CD1c-positive myeloid dendritic cell (primary cell): ENCODE measurements around the gene LRRIQ3.
A peak's percentile ranks its signal among the peaks of the same experiment; 100 is the strongest.
"Not testable (repeated sequence)": the region's sequence is repeated elsewhere in the genome, so short reads cannot be mapped to it uniquely, and the experiment has no call there.

Experiments
- DNase-seq: peaks from one replicate; pipeline ENCODE4 v3.0.0-alpha.2; 2016; ENCODE audit errors: extremely low spot score

The LRRIQ3 gene, protein sequence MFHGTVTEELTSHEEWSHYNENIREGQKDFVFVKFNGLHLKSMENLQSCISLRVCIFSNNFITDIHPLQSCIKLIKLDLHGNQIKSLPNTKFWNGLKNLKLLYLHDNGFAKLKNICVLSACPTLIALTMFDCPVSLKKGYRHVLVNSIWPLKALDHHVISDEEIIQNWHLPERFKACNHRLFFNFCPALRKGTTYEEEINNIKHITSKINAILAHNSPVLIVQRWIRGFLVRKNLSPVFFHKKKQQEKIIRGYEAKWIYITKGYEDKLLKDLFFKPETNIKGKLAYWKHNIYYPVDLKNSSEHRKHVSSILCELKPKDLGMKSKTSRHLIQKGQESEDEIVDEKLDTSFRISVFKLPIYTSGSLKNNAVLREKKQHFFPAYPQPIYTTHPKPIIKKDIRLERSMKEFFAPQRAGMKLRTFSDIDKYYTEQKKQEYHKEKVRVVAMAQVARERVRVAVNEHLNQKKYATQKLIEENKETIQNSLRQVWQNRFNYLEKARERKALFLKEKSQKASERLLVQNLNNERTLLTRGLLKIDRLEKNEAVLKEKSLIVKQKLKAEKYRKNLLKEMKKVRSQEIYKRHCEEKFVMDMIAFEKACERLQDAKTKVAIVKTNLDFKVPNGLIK

DNA sequence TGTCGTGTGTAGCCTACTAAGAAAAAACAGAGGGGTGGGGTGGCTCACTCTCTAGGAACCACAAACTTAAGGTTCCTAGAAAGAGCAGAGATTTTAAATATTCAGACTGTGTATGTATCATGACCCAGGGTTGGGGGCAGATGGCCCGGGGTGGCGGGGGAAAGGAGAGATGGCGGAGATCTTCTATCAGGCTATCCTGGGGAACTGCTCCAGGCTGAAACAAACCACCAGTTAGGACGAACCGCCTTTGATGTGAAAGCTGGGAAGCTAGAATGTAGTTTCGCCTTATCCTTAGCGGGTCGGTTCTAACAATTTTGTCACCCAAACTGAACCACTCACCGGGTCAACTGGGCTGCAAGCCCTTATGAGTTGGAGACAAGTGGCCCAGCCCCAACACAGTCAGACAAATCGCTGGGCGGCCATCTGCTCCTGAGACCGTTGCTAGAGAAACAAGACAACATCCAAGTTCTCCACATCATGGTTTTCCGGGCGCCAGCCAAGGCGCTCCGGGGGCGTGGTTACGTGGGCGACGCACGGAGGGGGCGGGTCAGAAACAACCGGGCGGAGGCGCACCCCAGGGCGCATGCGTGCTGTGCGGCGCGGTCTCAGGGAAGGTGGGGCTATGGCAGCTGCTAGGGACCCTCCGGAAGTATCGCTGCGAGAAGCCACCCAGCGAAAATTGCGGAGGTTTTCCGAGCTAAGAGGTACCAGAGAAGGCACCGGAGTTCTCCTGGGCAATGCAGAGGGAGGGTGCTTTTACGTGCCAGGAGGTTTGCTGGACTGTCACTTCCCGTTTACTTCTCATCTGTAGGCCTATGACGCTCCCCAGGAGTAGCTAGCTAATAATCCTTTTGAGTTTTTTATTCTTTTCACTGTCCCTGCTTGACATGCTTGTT lies at the start of gene LRRIQ3, which contains the start of gene FPGT:
Gene LRRIQ3 (minus strand): TSS at position 520 of the 896 bp plus-strand sequence. CDS start 14,492 bp downstream, outside the sequence.
Gene FPGT (plus strand): TSS at position 586 of the 896 bp plus-strand sequence. CDS start 37 bp downstream, at position 623.
- peak; percentile 97 for DNase-seq

DNA sequence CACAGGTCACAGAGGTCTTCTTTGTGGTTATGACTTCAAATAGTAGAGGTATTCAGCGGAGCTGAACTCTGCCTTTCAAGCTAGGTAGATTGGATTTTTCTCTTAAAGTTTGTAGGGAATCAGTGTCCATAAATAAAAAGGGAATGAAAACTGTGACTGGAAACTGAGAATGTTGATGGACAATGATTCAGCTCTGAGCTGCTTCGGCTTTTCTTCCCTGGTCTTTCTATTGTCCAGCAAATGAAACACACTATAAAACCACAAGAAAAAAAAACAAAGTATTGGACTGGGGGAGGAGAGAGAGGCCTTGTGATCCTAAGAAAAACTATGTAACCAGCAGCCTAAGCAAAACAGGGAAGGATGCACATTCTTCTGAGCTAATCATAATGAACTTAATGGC lies 48.3 kb upstream of the LRRIQ3 start:
- no peak for DNase-seq

DNA sequence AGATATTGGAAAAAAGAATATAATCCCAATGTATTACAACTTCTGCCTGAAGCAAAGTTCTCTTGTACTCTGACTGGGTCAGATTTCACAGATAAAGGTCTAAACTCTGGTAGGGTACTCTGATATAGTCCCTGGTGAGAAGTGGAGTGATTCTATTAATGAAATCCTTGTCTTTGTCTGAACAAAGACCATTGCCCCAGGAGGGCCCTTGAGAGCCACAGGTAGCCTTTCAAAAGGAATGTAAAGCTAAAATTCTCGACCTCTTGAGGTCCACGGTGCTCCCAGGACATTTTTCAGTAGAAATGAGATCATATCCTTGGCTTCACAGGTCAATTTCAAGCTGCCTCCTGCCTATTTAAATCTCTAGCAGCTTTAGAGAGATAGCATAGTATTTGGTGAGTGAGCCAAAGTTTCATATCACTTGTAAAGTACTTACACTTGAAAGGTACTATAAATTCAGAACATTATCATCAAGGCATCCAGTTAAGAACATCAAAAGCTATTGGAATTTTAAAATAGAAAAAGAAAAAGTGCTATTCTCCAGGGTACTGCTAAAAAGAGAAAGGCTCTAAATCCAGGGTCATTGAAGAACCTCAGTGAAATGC lies 47.3 kb upstream of the LRRIQ3 start:
- no peak for DNase-seq

DNA sequence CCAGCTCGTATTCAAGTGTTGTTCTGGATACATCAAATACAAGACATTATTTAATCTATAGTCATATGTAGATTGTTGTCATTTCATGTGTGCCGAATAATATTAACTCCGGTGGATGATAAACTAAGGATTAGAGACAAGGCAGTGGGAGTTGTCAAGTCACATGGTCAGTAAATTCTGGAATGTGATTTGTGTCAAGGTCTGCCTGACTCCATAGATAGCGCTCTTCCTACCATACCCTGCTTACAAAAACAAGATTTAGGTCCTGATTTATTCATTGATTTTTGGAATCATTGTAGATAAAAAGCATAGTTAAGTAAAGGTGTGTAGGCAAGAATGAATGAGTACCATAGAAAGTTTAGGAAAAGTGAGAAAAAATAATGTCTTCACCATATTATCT lies 39.8 kb upstream of the LRRIQ3 start:
- no peak for DNase-seq

DNA sequence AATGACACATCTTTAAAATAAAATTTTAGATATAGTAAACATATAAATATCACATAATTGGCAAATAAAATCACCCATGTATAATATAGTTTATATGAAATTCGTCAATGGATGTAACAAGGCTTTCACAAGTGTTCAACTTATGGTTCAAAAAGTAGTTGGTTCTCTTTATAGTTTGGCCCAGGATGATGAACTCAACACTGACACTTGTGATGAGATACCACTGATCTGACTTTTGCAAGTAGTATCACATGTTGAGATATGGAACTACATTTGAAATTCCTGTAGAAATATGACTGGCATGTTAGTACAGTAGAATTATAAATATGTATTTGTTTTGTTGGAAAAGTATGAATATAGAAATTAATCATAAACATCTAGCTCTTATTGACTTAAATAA lies 39.1 kb upstream of the LRRIQ3 start:
- DNase-seq, result no peak

DNA sequence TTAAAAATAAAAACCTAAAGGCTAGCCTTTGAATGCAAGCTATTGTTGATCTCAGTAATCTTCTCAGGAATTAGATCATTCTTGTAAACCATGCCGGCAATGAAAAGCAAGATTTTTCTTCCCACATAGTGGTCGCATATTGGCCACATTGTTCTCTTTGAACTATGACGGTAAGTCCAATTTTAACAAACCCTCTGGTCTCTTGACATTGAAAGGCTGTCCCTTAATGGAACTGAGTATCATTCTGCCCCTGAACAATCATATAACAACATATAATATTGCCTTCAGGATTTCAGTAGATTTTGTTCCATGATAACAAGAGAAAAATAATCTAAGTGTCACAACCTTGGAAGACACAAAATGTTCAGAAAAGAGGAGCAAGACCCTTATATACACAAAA lies 38.5 kb upstream of the LRRIQ3 start:
- no peak for DNase-seq

DNA sequence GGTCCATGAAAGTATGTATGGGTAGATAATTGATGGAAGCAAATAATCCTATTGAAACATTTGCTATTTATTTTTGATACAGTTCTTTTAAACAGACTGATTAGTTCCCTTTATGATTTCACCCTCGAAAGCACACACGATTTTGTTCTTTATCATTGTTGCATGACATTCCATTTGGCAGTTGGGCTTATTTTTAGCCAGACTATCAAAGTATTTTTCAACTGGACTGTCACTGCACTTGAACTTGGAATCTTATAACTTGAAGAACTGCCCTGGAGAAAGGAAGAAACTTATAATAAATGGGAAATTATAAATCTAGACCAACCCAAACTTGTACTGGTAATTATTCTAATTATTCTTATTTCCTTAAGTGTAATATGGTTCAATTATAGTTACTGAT lies 37.2 kb upstream of the LRRIQ3 start, which contains the start of gene TNNI3K:
Gene TNNI3K (plus strand): TSS at position 235 of the 400 bp plus-strand sequence. CDS start 65 bp downstream, at position 300.
- no peak for DNase-seq

DNA sequence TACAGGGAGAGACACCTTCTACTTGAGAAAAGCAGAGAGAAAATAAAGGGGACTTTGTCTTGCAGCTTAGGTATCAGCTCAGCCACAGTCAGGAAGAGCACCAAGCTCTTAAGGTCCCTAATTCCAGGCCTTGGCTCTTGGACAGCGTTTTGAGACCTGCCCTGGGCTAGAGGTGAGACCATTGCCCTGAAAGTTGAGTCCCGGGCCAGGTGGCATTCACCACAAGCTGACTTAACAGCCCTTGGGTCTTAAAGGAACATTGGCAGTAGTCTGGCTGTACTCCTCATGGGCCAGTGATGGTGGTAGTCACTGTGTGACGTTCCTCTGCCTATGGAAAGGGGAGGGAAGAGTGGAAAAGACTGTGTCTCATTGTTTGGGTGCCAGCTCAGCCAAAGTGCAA lies 25.5 kb upstream of the LRRIQ3 start:
- DNase-seq, result no peak

DNA sequence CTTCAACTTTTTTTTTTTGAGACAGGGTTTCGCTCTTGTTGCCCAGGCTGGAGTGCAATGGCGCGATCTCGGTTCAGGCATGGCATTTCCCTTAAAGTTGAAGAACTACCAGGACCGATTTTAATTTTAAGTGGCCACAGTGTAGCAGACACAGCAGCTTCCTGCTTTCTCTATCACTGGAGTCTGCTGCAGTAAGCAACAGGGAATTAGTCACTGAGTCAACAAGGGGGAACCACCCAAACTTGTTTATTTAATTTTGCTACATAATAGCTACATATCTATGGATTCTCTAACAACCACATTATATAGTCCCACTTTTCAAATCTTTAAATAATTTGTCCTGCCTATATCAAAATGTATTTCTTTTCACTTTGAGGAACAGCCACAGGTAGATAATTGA lies 24.7 kb upstream of the LRRIQ3 start:
- DNase-seq, result no peak

DNA sequence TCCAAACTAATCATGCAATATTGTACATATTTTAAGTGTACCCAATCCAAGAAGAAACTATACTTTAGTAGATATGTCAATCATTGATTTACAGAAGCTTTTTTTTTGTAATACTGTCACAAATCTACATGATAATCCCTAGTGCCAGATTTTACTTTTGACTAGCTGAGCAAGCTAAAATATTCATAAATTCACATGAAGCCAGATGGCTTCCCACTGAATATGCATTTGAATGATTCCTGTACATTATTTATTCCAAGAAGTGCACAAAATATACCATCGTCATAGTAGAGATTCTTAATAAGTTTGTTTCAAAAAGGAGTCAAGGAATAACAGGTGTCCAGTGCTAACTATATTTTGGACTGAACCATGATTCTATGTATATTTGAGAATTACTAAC lies 17.3 kb upstream of the LRRIQ3 start:
- no peak for DNase-seq

DNA sequence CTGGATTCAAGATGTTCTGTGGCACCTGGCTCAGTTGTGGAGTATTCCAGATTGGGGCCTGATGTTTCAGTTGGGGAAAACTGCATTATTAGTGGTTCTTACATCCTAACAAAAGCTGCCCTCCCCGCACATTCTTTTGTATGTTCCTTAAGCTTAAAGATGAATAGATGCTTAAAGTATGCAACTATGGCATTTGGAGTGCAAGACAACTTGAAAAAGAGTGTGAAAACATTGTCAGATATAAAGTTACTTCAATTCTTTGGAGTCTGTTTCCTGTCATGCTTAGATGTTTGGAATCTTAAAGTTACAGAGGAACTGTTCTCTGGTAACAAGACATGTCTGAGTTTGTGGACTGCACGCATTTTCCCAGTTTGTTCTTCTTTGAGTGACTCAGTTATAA lies 7.3 kb upstream of the LRRIQ3 start:
- no peak for DNase-seq

DNA sequence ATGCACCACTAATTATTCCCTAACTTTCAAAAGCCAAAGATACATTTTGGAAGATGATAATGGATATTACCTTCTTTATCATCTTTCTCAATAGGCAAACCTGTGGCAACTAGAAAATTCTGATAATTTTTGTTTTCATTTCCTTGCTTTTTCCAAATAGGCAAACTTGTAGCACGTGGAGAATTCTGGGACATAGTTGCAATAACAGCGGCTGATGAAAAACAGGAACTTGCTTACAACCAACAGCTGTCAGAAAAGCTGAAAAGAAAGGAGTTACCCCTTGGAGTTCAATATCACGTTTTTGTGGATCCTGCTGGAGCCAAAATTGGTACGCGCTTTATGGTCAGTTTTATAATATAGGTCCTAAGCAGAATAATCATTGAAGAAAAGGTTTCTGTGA lies 1.5 kb upstream of the LRRIQ3 start:
- peak; percentile 44 for DNase-seq

DNA sequence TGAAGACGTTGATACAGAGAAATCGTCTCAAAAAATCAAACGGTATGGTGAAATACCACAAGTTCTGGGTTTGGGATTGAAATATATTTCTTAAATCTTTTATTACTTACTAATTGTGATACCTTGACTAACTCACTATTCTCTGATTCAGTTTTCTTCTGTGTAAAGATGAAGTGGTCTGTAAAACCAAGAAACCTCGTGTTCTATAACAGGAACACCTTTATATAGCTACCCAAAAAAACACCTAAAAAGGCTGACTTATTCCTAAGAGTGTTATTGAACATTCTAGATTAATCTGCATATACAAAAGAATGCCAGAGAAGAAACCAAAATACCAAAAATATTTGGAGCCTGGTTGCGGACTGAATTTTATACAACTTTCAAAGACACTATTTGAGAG lies 721 bp downstream of the LRRIQ3 start:
- DNase-seq, result no peak

DNA sequence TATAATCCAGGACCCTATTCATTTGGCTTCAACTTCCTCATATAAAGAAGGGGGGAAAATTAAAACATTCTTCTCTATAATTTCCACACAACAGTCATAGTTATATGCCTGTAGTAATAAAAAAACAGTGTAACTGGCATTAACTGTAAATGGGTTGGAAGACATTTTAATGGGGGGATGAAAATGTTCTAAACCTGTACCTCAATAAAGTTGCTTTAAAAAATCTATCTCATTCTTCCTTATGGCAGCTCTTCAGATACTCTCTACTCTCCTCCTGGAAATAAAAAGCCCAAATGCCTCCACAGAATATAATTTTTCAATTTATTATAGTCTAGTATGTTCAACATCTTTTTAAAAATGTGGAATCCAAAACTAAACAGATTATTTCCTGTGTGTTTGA lies 2.6 kb downstream of the LRRIQ3 start:
- DNase-seq, result no peak

DNA sequence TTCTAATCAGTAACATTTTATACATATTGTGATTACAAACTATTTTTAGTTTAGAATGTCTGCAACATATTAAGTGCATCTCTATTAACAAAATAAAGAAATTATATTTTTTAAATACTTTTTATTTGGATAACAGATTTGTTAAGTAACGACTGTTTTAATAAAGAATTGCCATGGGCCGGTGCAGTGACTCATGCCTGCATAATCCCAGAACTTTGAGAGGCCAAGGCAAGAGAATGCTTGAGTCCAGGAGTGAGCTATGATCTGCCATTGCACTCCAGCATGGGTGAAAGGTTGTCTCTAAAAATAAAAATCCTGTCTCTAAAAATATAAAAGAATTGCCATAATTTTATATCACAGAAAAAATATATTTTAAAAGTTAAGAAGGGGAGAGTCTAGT lies 4.1 kb downstream of the LRRIQ3 start:
- no peak for DNase-seq

DNA sequence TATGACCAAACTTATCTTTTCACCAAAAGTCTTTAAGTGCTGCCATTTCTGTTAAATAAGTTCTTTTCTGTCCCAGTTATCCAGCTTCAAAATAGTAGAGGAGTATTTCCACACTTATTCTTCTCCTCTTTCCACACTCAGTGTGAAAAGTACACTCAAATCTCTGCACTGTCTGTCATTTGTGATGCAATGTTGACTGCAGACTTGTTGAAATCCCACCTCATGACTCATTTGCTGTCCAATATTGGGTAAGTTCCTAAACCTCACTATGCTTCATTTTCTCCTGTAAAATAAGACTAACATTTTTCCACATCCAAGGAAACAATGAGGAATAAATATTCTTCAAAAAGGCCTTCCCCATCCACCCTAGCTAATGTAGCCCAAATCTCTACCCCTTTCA lies 17.5 kb downstream of the LRRIQ3 start:
- DNase-seq, result peak; percentile 9

DNA sequence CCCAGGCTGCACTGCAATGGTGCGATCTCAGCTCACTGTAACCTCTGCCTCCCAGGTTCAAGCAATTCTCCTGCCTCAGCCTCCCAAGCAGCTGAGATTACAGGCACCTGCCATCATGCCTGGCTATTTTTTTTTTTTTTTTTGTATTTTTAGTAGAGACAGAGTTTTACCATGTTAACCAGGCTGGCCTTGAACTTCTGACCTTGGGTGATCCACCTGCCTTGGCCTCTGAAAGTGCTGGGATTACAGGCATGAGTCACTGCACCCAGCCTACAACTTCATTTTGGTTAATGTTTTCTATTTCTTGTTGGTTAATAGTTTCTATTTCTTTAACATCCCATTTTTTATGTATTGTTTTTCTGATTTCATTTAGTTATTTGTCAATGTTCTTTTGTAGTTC lies 23.6 kb downstream of the LRRIQ3 start:
- not testable (repeated sequence) for DNase-seq

DNA sequence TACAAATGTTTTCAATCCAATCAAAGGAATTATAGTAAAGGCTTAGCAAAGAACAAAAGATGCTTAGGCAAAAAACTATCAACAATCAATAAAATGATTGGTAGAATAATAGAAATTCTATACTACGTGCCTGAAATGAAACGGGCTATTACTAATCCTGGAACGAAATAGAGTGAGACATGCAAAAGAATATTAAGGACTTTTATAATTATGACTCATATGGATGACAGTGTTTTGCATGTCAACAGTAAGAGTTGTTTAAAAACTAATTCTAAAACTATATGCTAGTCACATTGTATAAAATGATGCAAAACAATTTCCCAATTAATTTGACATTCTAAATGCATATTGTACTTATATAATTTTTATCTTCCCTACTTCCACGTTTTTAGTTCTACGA lies 35.6 kb downstream of the LRRIQ3 start:
- DNase-seq, result no peak

DNA sequence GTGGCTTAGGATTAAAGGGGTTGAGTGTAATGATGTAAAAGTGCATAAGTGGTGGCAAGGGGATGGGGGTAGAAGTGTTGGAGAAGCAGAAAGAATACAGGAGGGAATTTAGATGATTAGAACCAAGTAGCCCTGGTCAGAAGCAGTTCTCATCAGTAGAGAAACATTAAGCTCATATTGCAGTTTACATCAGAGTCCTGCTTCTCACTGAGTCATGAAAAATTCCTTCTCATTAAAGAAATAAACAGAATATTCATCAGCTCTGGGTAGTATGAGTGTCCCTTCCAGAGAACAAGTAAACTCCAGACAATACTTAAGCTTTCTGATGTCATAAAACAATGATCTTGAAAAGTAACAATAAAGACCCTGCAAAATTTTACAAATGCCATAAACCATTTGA lies 36.5 kb downstream of the LRRIQ3 start:
- DNase-seq, result no peak

DNA sequence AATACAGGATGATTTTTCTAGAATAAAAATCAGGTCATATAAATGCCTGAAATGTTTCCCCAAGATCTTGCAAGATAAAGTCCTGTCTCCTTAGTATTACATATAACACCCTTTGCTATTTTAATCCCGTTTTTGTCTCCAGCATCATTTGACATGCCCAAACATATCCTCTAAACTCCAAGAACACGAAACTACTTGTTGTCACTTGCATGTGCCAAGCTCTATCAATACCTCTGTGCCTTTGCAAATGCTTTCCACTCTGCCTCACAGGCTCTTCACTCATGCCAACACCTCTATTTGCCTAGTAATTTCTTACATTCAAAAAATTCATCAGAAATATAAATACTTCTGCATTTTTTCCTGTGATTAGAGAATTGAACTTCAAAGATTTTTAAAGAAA lies 37.9 kb downstream of the LRRIQ3 start:
- no peak for DNase-seq

DNA sequence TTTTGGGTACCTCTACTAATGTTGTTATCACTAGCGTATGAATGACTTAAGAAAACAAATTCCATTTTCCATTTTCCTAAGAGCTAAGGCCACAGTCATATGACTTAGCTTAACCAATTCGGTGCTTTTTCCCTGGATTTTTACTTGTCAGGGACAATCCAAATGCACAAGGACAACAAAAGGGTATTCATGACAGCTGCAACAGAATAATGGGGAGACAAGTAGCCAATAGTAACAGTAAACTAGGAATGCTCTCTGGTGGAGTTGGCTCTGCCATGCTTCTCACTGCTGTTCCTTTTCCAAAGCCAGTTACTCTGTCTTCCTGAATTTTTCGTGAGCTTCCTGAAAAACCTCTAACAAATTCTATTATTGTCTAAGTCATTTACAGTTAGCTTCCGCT lies 52.9 kb downstream of the LRRIQ3 start:
- DNase-seq, result no peak

DNA sequence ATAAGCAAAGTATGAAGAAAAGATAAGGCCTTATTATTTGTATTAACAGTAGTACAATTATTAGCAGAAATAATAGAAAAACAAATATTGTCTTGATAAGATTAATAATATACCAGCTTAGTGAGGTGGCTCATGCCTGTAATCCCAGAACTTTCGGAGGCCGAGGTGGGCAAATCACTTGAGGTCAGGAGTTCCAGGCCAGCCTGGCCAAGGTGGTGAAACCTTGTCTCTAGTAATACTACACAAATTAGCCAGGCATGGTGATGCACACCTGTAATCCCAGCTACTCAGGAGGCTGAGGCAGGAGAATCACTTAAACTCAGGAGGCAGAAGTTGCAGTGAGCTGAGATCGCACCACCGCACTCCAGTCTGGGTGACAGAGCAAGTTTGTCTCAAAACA lies 80.6 kb downstream of the LRRIQ3 start:
- not testable (repeated sequence) for DNase-seq
